ENCODE measurements around the gene ZNF45.

- TF ChIP-seq TAF1 (IDR thresholded peaks at IDR 0.05; ENCODE audit: low read depth, low read length) (no peak), POLR2A (IDR thresholded peaks at IDR 0.05; ENCODE audit: low read depth, low read length) (no peak), POLR2AphosphoS5 (IDR thresholded peaks at IDR 0.05; ENCODE audit: low read depth, low read length) (no peak), SPI1 (IDR thresholded peaks at IDR 0.05; ENCODE audit: low read depth, low read length) (no peak)
These were observed 4.6 kb upstream of the ZNF45 start for GRCh38 chr19:43939557-43940260.
